Liver (tissue), 9 donors: ENCODE data around the gene CPLX1. TPM values are rescaled to one million over a fixed set of nuclear protein-coding genes. Genes with fewer than 3 reads are reported as not detected.
A peak's percentile ranks its signal among the peaks of the same experiment; 100 is the strongest.

Experiments
- DNase-seq: peaks from one replicate; pipeline ENCODE4 v3.0.0-alpha.2; 2017; ENCODE audit warnings: low spot score
- H3K27ac ChIP-seq, 2 donors: one replicate each; pipeline ENCODE4 v1.7.0; 2013; ENCODE audit warnings: inconsistent platforms in 2 of 2, low read length in 2 of 2, control low read depth in 1 of 2, low read depth in 1 of 2, mild to moderate bottlenecking in 1 of 2
- H3K27me3 ChIP-seq, 4 donors: one replicate each; pipeline versions ENCODE4 v1.6.1 to v1.7.0; 2013; ENCODE audit warnings: low read length in 3 of 4, inconsistent platforms in 1 of 4, mild to moderate bottlenecking in 1 of 4, moderate library complexity in 1 of 4; ENCODE audit not compliant: control insufficient read depth in 4 of 4, insufficient read depth in 4 of 4
- H3K36me3 ChIP-seq, 4 donors: one replicate each; pipeline versions ENCODE4 v1.6.1 to v1.7.0; 2013; ENCODE audit warnings: low read length in 3 of 4, mild to moderate bottlenecking in 3 of 4, low read depth in 1 of 4, moderate library complexity in 1 of 4; ENCODE audit not compliant: control insufficient read depth in 4 of 4, insufficient read depth in 3 of 4
- H3K4me1 ChIP-seq, 4 donors: one replicate each; pipeline versions ENCODE4 v1.6.1 to v1.7.0; 2013; ENCODE audit warnings: low read length in 3 of 4, mild to moderate bottlenecking in 3 of 4, moderate library complexity in 1 of 4; ENCODE audit not compliant: control insufficient read depth in 4 of 4, insufficient read depth in 4 of 4
- H3K4me3 ChIP-seq, 3 donors: one replicate each; pipeline versions ENCODE4 v1.6.1 to v1.7.0; 2013; ENCODE audit warnings: low read length in 3 of 3, control low read depth in 1 of 3, low read depth in 1 of 3, mild to moderate bottlenecking in 1 of 3
- H3K9ac ChIP-seq, 2 donors: one replicate each; pipeline ENCODE4 v1.7.0; 2013; ENCODE audit warnings: low read length in 2 of 2, mild to moderate bottlenecking in 2 of 2, moderate library complexity in 2 of 2, control low read depth in 1 of 2, low read depth in 1 of 2
- H3K9me3 ChIP-seq, 4 donors: one replicate each; pipeline versions ENCODE4 v1.6.1 to v1.7.0; 2013; ENCODE audit warnings: low read length in 3 of 4; ENCODE audit not compliant: control insufficient read depth in 4 of 4
- FOXA1 ChIP-seq: IDR thresholded peaks from 2 replicates; pipeline ENCODE4 v1.6.1; 2016; ENCODE audit warnings: antibody characterized with exemption
- FOXA2 ChIP-seq: IDR thresholded peaks from 2 replicates; pipeline ENCODE4 v1.6.1; 2016; ENCODE audit warnings: antibody characterized with exemption
- GABPA ChIP-seq, 2 donors: IDR thresholded peaks in 1 of 2; conservative IDR thresholded peaks in 1 of 2; 2 replicates each; pipeline ENCODE4 v1.6.1; 2016; ENCODE audit warnings: antibody characterized with exemption in 2 of 2, mild to moderate bottlenecking in 1 of 2, moderate library complexity in 1 of 2
- HNF4A ChIP-seq, 2 donors: conservative IDR thresholded peaks; 2 replicates each; pipeline ENCODE4 v1.6.1; 2016; ENCODE audit warnings: antibody characterized with exemption in 2 of 2, mild to moderate bottlenecking in 2 of 2
- RAD21 ChIP-seq, 2 donors: IDR thresholded peaks; 2 replicates each; pipeline ENCODE4 v1.6.1; 2016; ENCODE audit warnings: antibody characterized with exemption in 2 of 2, mild to moderate bottlenecking in 2 of 2
- RXRA ChIP-seq, 2 donors: IDR thresholded peaks; 2 replicates each; pipeline ENCODE4 v1.6.1; 2017 to 2018; ENCODE audit warnings: antibody characterized with exemption in 2 of 2, mild to moderate bottlenecking in 1 of 2
- TAF1 ChIP-seq: conservative IDR thresholded peaks from 2 replicates; pipeline ENCODE4 v1.6.1; 2016; ENCODE audit warnings: antibody characterized with exemption, mild to moderate bottlenecking
- YY1 ChIP-seq: IDR thresholded peaks from 2 replicates; pipeline ENCODE4 v1.6.1; 2016; ENCODE audit warnings: antibody characterized with exemption, mild to moderate bottlenecking
- WGBS: extraction: QIAGEN DNeasy Blood & Tissue Kit; methylation state at CpG from one replicate; pipeline ENCODE4 v1.1.7; 2013; 5-methylcytosine and 5-hydroxymethylcytosine counted together
- polyA plus RNA-seq, 2 donors: library from polyadenylated mRNA; stranded (reverse) in 1 of 2; unstranded in 1 of 2; fragments of 200-250 nt in 1 of 2; fragments of >200 nt in 1 of 2; fragmentation: Nextera tagmentation in 1 of 2; extraction: Ambion mirVana in 1 of 2; gene quantifications; one replicate each; pipeline versions ENCODE4 v1.2.1 to v1.2.3, GENCODE V29; 2013 to 2015
- total RNA-seq, 2 donors: library from RNA; depleted of rRNA; stranded (reverse); fragments of >200 nt; gene quantifications; one replicate each; pipeline ENCODE4 v1.2.3, GENCODE V29; 2014
- TF ChIP-seq, protein P1 (sequence below): fragments of 150-350 bp; IDR thresholded peaks from 2 replicates; pipeline ENCODE4 v1.5.1; 2017; ENCODE audit warnings: improper control_type of control experiment, low read depth, low read length; ENCODE audit not compliant: missing input control
- TF ChIP-seq, protein P2 (sequence below): IDR thresholded peaks from 2 replicates; pipeline ENCODE4 v1.6.1; 2016; ENCODE audit warnings: antibody characterized with exemption, mild to moderate bottlenecking
- donor health status: healthy.
- donor health status: healthy.
- donor health status: healthy.
- donor health status: healthy.
- donor health status: healthy.

Gene CPLX1
- total and polyA plus RNA-seq, 4 donors, result 0.14 to 2.8 (median 0.80) TPM

DNA sequence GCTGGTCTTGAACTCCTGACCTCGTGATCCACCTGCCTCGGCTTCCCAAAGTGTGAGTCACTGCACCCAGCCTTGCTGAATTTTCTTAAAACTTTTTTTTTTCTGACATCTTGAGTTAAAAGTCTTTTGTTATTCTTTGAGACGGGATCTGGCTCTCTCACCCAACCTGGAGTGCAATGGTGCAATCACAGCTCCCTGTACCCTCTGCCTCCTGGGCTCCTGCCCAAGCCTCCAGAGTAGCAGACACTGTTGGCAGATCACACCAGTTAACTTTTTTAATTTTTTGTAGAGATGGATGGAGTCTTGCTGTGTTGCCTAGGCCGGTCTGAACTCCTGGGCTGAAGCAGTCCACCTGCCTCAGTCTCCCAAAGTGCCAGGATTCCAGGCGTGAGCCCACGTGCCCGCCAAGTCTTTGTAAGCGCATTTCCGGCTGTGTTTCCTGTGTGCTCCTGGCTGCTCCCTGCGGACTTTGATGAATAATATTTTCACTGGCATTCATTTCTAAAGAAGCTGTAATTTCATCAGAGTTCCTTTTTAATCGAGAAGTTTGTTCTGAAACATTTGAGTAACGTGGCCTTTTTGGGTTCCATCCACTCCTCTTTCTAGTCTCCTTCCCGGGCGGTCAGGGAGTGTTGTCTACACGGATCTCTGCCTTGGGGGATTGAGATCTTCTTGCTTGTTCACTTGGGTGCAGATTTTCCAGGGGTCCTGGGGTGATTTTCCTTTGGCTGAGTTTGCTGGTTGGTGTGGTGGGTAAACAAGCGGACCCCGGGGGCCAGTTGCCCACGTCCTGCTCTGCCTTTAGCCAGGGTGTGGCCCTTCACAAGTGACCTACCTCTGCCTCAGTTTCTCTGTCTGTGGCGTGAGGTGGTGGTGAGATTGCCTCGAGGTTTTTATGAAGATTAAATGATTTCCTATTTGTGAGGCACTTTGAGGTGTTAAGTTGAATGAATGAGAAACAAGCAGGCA, 75.9 kb downstream of the CPLX1 start:
- Histone ChIP-seq H3K36me3 (peaks cover 2 to 39% (median 6%) of the 10 kb centered on the region in 4 donors), H3K27ac (no peak overlapping the region)

DNA sequence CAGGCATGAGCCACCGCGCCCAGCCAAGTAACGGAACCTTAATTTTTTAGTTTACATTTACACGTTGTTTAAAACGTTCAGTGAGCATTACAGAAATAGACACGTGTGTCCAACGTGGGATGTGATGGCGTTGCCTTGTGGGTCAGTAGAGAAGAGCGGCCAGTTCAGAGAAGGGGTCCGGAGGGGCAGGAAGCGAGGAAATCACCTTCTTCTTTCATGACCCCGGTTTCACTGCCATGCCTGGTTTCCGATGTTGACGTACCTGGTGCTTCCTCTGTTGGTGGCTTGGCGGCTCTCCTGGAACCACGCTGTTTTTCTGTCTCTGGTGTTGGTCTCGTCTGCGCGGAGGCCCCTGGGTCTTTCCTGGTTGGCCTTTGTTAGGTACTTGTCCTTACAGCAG, 77.5 kb downstream of the CPLX1 start:
- TF ChIP-seq RXRA (IDR thresholded peaks at IDR 0.05) (no peak), FOXA1 (no peak), HNF4A (conservative IDR thresholded peaks at IDR 0.05) (no peak), TAF1 (no peak), GABPA (IDR thresholded peaks at IDR 0.05 in 1 of 2, conservative IDR thresholded peaks at IDR 0.05 in 1 of 2) (no peak), RAD21 (IDR thresholded peaks at IDR 0.05) (no peak), YY1 (no peak), FOXA2 (no peak)
- TF ChIP-seq, protein P1, sequence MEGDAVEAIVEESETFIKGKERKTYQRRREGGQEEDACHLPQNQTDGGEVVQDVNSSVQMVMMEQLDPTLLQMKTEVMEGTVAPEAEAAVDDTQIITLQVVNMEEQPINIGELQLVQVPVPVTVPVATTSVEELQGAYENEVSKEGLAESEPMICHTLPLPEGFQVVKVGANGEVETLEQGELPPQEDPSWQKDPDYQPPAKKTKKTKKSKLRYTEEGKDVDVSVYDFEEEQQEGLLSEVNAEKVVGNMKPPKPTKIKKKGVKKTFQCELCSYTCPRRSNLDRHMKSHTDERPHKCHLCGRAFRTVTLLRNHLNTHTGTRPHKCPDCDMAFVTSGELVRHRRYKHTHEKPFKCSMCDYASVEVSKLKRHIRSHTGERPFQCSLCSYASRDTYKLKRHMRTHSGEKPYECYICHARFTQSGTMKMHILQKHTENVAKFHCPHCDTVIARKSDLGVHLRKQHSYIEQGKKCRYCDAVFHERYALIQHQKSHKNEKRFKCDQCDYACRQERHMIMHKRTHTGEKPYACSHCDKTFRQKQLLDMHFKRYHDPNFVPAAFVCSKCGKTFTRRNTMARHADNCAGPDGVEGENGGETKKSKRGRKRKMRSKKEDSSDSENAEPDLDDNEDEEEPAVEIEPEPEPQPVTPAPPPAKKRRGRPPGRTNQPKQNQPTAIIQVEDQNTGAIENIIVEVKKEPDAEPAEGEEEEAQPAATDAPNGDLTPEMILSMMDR, result no peak
- no peak overlapping the region for H3K4me3 ChIP-seq
- H3K27me3 ChIP-seq, result no peaks in the 10 kb centered on the region
- H3K4me1 ChIP-seq, result peaks cover 0 to 4% (median 0%) of the 10 kb centered on the region in 4 donors
- DNase-seq, result no peak
- 95% methylated on average over 19 of the region's 19 CpGs for WGBS
- no peaks in the 10 kb centered on the region for H3K9me3 ChIP-seq
- peaks cover 6 to 31% (median 7%) of the 10 kb centered on the region in 4 donors for H3K36me3 ChIP-seq
- no peak overlapping the region for H3K9ac ChIP-seq
- no peak overlapping the region for H3K27ac ChIP-seq

More for the DNA sequence above, 75.9 kb downstream of the CPLX1 start:
- no peak for DNase-seq
- 91% methylated on average over 20 of the region's 20 CpGs for WGBS
- Histone ChIP-seq H3K4me3 (no peak overlapping the region), H3K27me3 (no peaks in the 10 kb centered on the region), H3K9ac (no peak overlapping the region), H3K9me3 (no peaks in the 10 kb centered on the region), H3K4me1 (peaks cover 0 to 4% (median 0%) of the 10 kb centered on the region in 4 donors)
- peak in 1 of 2 donors; percentile 13 for TF ChIP-seq HNF4A (conservative IDR thresholded peaks at IDR 0.05)
- TF ChIP-seq, protein P2, sequence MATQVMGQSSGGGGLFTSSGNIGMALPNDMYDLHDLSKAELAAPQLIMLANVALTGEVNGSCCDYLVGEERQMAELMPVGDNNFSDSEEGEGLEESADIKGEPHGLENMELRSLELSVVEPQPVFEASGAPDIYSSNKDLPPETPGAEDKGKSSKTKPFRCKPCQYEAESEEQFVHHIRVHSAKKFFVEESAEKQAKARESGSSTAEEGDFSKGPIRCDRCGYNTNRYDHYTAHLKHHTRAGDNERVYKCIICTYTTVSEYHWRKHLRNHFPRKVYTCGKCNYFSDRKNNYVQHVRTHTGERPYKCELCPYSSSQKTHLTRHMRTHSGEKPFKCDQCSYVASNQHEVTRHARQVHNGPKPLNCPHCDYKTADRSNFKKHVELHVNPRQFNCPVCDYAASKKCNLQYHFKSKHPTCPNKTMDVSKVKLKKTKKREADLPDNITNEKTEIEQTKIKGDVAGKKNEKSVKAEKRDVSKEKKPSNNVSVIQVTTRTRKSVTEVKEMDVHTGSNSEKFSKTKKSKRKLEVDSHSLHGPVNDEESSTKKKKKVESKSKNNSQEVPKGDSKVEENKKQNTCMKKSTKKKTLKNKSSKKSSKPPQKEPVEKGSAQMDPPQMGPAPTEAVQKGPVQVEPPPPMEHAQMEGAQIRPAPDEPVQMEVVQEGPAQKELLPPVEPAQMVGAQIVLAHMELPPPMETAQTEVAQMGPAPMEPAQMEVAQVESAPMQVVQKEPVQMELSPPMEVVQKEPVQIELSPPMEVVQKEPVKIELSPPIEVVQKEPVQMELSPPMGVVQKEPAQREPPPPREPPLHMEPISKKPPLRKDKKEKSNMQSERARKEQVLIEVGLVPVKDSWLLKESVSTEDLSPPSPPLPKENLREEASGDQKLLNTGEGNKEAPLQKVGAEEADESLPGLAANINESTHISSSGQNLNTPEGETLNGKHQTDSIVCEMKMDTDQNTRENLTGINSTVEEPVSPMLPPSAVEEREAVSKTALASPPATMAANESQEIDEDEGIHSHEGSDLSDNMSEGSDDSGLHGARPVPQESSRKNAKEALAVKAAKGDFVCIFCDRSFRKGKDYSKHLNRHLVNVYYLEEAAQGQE, result no peak
